Measurements from ENCODE around the gene ARID4B. TPM values are rescaled to one million over a fixed set of nuclear protein-coding genes. Genes with fewer than 3 reads are reported as not detected.
A peak's percentile ranks its signal among the peaks of the same experiment; 100 is the strongest.
"Not testable (repeated sequence)": the region's sequence is repeated elsewhere in the genome, so short reads cannot be mapped to it uniquely, and the experiment has no call there.

ARID4B gene
- total RNA-seq, 1 donor from 2014 or later, result 87.0 TPM

- no peak for DNase-seq
Measured at GRCh38 chr1:235221653-235222375, 106.2 kb downstream of the ARID4B start.

- DNase-seq, result no peak
Measured at GRCh38 chr1:235215453-235215852, 112.5 kb downstream of the ARID4B start.

- DNase-seq, result not testable (repeated sequence)
Measured at GRCh38 chr1:235214962-235215361, 113.0 kb downstream of the ARID4B start.

- DNase-seq, result no peak
Measured at GRCh38 chr1:235213752-235214151, 114.2 kb downstream of the ARID4B start.

GRCh38 chr1:235211517-235211916 is 116.5 kb downstream of the ARID4B start:
- no peak for DNase-seq

- DNase-seq, result no peak
Measured at GRCh38 chr1:235207209-235207565, 120.8 kb downstream of the ARID4B start.

- no peak for DNase-seq
Measured at GRCh38 chr1:235206533-235207208, 121.3 kb downstream of the ARID4B start.

- DNase-seq, result no peak
Measured at GRCh38 chr1:235205687-235206086, 122.3 kb downstream of the ARID4B start.

- no peak for DNase-seq
Measured at GRCh38 chr1:235203428-235203827, 124.6 kb downstream of the ARID4B start.

- DNase-seq, result not testable (repeated sequence)
Measured at GRCh38 chr1:235202447-235202846, 125.5 kb downstream of the ARID4B start.

- no peak for DNase-seq
Measured at GRCh38 chr1:235199441-235199840, 128.5 kb downstream of the ARID4B start.

- no peak for DNase-seq
Measured at GRCh38 chr1:235190431-235190830, 137.5 kb downstream of the ARID4B start.

GRCh38 chr1:235187316-235187715 is 140.7 kb downstream of the ARID4B start:
- no peak for DNase-seq

- DNase-seq, result no peak
Measured at GRCh38 chr1:235181561-235182245, 146.3 kb downstream of the ARID4B start.

GRCh38 chr1:235180916-235181460 is 147.0 kb downstream of the ARID4B start:
- DNase-seq, result no peak

- no peak for DNase-seq
Measured at GRCh38 chr1:235176486-235176885, 151.5 kb downstream of the ARID4B start.

- no peak for DNase-seq
Measured at GRCh38 chr1:235169986-235170385, 158.0 kb downstream of the ARID4B start.

- no peak for DNase-seq
Measured at GRCh38 chr1:235168375-235168774, 159.6 kb downstream of the ARID4B start.

- DNase-seq, result no peak
Measured at GRCh38 chr1:235161685-235162327, 166.2 kb downstream of the ARID4B start.

GRCh38 chr1:235160957-235161684 is 166.9 kb downstream of the ARID4B start, which contains the start of gene RBM34:
Gene RBM34, minus strand, starts transcription at chr1:235161250. Its CDS starts 24 bp downstream, at chr1:235161226.
- peak; percentile 89 for DNase-seq

- no peak for DNase-seq
Measured at GRCh38 chr1:235160383-235160956, 167.5 kb downstream of the ARID4B start.
